NCI-H1092 treated with DMSO at 0.1 percent for 48 hours (cell line): ENCODE results near the gene MYL12A.
"Not testable (repeated sequence)": the region's sequence is repeated elsewhere in the genome, so short reads cannot be mapped to it uniquely, and the experiment has no call there.

Experiments
- DNase-seq: peaks from one replicate; lab custom pipeline; 2025; lab: John Stamatoyannopoulos, UW

The MYL12A gene

DNA sequence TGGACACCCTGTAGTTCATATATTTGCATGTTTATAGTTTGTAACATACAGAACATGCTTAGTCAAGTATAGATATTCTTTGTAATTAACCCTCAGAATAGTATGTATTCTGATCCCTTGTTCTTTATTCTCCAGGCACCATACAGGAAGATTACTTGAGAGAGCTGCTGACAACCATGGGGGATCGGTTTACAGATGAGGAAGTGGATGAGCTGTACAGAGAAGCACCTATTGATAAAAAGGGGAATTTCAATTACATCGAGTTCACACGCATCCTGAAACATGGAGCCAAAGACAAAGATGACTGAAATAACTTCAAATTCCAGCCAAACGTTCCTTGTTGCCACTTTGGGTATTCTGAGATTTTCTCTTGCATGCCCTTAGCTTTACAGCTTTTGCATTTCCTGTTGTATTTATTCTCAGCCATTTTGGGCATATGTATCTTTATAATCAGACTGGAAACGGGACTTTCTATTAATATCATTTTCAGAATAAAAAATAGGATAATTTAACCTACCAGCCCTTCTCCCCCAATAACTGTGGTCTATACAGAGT, 8.1 kb downstream of the MYL12A start:
- no peak for DNase-seq

DNA sequence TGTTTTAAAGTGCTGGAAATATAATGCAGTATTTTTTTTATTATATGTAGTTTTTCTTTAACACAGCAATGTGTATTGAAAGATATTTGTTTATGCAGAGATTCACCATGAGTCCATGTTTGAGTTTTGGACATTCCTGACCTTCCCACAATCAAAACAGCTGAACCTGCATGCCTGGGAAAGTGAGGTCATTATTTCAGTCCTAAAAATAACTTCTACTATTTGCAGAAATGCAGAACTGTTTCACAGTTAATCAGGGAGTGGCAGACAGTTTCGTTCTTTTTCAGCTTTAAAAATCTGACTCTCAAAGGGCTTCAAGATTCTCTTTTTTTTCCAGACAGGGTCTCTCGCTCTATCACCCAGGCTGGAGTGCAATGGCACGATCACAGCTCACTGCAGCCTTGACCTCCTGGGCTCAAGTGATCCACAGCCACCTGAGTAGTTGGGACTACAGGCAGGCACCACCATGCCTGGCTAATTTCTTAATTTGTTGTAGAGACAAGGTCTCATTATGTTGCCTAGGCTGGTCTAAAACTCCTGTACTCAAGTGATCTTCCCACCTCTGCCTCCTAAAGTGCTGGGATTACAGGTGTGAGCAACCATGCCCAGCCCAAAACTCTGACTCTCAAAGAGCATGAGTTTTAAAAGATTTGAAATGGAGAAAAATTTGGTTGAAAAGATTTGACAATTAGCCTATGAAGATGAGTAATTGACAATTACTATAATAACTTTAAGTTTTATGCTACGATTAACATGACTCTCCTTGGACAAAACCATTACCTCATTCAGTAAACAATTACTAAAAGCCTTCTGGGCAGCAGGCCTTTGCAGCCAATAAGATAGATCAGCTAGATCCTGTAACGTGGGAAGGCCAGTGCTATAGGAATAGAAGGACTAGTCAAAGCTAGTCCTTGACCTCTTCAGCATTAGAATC, 9.4 kb downstream of the MYL12A start:
- no peak for DNase-seq

DNA sequence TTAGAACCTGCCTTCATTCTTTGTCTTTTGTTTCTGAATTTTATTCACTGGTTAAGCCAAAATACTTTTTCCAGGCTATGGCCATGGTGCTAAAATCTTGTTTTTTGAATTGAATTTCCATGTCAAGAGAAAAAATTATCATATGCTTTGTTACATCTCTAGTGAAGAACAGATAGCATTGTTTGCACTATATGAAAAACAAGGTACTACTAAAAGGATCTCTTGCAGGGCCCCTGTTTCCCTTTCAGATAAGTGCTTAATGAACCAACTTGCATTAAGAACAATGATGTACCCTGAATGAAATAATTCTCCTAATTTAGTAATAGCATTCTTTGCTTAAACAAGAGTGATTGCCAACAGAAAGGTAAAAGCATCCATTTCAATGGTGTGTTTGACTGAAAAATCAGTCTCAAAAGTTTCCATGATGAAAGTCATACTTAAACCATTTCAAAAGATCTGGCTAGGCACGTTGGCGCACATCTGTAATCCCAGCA, 10.1 kb downstream of the MYL12A start:
- DNase-seq, result no peak

DNA sequence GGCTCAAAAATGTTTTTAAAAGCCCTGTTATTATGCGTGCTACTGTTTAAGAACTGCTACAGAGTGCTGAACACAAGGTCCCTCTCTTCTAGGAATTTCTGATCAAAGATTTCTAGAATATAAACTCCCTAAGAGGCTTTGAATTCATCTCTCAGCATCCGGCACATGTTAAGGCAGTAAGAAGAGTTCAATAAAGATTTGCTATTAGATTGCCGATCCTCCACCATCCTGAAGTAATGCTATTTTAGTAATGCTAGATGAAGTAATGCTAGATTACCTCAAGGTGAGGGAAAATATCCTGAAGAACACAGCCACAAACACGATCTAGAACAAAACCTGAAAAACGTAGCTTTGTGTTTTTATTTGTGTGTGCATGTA, 13.4 kb downstream of the MYL12A start:
- no peak for DNase-seq

DNA sequence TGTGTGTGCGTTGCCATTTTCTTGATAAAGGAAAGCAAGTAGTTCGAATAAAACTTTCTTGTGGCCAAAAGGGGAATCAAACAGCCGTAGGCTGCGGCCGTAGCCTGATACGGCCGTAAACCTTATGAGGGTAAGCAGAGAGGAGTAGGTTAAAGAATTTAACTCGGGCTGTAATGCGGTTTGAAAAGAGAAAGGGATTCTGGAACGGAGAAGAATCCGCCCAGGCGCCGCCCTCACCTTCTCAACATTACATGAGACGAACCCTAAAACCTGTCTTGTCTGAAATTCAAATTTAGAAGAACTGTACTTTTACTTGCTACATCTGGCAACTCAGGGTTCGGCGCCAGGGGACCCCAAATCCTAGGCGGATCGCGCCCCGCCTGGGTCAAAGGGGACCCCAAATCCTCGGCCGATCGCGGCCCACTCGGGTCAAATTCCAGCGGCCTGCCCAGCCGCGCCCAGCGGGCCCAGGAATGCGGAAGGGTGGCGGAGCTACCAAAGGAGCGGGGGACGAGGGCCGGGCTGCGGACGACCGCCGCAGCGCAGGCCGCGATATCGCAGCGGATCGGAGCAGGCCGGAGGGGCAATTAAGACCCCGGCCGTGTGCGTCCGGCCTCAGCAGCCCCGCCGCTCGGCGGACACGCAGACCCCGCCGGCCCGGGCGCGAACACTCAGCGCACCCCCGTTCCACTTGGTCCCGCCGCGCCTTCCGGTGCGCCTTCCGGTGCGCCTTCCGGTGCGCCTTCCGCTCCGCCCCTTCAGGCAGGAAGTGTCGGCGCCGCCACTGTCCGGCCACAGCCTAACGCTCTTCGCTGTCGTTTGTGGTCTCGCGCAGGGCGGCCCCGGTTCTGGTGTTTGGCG, 14.0 kb downstream of the MYL12A start, which contains the start of gene MYL12B:
Gene MYL12B, plus strand, starts transcription at position 761 of the 861 bp plus-strand sequence. CDS start 10,766 bp downstream, outside the sequence.
- DNase-seq, result peak; percentile 23

DNA sequence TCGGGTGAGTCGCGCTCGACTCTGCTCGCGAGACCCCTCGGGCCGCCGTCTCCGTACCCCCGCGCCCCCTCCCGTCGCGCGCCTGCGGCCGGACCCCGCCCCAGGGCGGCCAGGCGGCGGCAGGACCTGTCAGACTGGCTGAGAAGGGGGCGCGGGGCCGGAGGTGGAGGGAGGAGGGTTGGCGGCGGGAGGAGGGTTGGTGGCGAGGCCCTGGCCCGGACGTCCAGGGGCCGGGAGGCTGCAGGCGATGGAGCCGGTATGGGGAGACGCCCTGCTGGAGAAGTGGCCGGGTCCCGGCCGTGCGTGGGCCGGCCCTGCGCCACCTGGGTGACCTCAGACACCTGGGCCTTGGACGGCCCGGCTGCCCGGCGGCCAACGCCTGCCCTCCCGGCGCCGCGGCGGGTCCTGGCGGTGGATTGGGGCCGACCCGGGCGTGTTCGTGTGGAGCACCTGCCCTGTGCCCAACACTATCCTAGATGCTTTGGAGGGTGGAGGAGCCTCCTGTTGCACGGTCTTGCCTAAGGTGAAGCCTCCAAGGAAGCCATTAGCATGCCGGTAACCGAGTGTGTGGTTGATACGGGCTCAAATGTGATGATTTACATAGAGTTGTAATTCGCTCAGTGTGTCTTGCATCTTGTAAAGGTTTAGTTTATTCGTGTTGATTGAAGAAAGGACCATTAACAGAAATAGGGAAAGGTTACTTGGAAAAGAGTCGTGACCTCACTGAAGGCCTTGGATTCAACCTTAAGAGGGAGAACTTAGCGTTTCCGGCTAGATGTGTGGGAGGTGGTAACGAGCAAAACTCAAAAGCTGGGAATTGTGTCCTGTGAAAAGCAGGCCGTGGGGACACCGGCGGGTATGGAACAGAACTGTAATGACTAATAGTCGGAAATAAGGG, 14.9 kb downstream of the MYL12A start:
- no peak for DNase-seq

DNA sequence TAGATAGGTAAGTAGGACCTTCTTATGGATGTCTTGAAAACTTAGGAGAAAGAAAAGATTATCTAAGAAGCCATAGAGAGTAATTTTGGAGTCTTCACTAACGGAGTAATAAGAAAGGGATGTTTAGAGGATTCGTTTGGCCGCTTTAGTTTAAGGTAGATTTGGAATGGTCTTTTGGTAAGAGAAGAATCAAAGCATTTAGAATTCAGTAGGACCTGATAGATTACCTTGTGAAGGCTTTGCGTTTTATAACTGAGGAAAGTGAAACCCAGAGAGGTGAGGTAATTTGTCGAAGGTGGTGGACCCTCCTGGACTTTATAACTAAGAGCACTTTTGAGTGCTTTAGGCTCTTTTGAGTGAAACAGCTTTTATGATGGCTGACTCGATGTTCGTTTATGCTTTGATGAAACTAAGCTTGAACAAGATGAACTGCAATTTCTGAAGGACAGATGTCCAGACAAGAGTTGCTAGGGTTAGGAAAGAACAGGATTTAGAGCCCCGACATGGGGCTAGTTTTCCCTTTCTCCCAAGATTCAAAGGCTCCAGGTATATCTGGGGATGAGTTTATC, 15.6 kb downstream of the MYL12A start:
- DNase-seq, result no peak

DNA sequence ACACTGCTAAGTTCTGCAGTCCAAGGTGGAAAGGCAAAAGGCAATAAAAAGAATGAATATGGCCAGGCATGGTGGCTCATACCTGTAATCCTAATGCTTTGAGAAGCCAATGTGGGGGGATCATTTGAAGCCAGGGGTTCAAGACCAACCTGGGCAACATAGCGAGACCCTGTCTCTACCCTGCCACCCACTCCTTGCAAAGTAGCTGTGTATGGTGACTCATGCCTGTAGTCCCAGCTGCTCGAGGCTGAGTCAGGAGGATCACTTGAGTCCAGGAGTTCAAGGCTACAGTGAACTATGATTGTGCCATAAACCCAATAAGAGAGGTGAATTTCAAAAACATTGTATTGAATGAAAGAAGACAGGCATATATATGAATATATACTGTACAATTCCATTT, 16.8 kb downstream of the MYL12A start:
- DNase-seq, result no peak

DNA sequence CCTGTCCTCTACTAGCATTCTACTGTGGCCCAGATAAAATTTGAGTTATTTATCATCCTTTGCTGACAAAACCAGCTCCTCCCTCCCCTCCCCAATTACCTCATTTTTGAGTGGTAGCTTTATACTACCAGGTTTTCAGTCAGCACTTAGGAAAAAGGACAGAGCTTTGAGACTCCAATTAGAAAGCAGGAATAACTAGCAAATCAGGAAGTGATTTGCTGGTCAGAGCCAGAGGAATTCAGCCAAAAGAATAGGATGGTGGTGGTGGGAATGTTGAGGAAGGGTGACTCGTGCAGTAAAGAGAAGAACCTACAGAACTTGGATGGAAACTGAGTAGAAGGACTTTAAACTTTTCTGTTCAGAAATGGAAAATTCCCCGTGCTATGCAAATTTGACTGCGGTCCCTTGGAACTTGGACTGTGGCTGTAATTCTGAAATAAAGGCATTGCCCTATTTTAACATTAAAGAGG, 18.0 kb downstream of the MYL12A start:
- DNase-seq, result no peak

DNA sequence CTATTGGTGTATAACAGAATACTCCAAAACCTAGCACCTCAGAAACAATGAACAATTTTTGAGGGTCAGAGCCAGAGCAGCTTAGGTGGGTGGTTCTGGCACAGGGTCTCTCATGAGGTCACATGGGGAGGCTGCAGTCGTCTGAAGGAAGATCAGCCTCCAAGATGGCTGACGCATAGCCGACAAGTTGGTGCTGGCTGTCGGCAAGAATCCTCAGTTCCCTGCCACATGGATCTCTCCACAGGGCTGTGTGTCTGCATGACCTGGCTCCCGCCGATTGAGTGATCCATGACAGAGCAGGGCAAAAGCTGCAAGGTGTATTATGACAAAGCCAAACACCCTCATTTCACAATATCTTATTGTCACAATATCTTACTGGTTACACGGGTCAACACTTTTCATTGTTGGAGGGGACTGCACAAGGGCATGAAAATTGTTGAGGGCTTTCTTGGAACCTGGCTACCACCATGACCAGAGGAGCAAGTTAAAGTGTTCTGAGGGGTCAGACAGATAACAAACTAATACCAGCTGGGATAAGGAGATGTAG, 18.5 kb downstream of the MYL12A start:
- no peak for DNase-seq

DNA sequence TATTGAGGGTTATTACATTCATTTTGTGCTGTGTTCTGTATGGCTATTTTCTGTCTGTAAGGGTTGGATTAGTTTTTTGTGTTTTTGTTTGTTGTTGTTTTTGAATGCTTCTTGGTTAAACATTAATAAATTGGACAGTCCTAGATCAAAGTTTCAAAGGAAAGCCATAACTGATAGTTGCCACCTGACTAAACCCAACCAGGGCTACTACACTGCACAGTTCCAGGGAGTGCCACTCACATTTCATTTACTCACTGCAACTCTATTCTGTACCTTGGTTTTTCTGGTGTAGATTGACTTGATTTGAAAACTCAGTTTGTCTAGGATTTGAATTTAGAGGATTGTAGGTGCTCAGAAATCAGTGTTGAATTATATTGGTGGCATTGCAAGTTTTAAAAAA, 20.7 kb downstream of the MYL12A start:
- no peak for DNase-seq

DNA sequence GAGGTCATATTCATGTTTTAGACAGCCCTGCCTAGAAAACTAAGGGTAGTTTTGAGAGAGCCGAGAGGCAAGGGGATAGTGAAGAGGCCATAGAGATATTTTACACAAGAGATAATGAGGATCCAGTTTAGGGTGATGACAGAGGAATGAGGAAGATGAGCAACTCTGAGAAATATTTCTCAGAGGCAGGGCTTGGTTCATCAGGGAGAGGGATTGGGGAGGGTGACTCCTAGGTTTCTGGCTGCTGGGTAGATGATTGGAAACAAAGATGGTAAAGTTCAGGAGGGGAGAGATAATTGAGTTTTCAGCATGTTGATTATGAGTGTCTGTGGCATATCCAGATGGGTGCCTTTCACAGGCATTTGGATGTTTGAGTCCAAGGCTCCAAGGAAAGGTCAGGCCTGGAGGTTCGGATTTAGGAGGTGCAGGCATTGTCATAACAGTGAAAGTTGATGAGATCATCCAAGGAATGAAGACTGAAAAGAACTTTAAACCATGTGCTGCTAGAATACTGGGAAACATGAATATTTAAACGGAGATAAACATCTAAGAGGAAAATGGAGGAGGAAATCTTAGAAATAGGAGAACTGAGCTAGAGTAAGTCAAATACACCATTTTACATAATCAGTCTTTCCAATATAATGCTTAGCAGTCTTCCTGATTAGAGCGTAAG, 21.8 kb downstream of the MYL12A start:
- DNase-seq, result no peak

DNA sequence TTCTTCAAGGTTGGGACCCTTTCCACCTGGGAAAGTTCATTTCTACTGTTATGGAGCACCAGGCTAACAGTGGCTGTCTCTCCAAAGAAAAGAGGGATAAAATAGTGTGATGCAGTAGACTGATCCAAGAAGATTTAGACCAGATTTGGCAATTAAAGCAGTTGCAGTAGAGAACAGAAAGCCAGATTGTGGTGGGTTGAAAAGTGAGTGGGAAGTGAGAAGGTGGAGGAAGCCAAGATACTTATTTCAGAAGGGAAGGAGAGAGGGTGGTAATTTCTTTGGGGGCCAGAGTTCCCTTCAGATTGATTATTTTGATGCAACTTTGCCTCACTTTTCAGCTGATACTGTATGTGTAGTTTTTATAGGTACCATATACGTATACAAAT, 22.3 kb downstream of the MYL12A start:
- no peak for DNase-seq

DNA sequence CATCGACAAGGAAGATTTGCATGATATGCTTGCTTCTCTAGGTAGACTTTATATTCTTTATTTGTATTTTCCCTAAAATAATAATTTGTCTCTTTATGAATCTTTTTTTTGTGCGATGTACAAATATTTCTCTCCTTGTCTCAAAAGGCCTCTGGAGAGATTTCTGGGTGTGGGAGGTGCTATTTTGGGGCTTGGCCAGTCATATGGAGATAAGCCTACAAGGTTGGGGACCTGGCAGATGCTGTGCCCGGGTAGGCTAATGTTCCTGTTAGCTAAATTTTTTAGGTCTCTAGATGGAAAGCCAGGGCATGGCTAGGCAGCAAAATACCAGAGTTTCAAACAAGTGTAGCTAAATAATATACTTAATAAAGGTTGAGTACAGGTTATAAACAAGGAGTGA, 25.4 kb downstream of the MYL12A start:
- DNase-seq, result no peak

DNA sequence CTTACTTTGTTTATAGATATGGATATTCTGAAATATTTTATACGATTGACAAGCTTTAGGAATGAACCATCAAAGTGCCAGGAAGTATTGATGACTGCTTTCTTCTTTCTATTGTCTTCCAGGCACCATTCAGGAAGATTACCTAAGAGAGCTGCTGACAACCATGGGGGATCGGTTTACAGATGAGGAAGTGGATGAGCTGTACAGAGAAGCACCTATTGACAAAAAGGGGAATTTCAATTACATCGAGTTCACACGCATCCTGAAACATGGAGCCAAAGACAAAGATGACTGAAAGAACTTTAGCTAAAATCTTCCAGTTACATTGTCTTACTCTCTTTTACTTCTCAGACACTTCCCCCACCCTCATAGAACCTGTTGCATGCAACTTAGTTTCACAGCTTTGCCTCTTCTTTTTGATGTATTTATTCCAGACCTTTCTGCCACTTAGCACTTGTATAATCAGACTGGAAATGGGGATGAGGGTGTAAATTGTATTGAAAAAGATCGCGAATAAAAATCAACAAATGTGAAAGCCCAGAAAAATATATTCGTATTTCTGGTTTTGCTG, 30.1 kb downstream of the MYL12A start:
- not testable (repeated sequence) for DNase-seq

DNA sequence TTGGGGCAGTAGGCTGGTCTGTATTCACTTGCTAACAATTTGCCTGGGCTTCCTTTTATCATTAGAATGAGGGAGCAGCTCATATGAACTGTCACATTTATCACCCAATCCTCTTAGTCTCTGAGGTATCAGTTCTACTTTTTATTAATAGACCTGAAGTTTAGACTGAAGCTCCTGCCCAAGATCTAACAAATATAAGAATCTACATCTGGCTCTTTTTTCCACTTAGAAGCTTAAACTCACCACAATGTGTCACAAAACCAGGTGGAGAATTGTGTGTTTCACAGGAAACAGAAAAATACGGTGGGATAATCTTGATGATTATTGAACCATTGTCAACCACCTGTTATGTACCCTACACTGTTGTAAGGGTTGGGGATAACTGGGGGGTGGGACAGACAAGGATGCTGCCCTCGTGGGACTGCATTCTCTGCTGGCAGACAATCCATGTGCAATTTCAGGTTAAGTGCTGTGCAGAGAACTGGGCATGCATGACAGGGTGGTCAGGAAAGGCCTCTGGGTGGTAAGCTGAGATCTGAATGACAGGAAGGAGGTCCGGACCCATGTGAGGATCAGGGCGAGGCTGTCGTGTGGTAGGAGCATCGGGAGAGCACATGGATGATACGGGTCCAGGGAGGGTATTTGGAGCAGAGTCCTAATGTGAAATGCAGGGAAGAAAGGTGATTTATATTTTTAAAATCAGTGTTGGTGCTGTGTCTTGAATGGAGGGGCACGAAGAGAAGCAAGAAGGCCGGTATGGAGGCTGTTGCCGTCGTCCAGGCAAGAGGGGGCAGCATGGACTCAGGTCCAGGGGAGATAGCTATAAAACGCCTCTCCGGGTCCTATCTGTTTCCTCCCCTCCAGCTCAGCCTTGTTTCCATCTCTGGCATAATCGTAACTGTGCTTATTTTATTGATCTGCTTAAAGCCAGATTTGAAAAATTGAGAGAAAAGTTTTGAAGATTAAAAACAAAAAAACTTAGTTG, 31.9 kb downstream of the MYL12A start:
- DNase-seq, result no peak

DNA sequence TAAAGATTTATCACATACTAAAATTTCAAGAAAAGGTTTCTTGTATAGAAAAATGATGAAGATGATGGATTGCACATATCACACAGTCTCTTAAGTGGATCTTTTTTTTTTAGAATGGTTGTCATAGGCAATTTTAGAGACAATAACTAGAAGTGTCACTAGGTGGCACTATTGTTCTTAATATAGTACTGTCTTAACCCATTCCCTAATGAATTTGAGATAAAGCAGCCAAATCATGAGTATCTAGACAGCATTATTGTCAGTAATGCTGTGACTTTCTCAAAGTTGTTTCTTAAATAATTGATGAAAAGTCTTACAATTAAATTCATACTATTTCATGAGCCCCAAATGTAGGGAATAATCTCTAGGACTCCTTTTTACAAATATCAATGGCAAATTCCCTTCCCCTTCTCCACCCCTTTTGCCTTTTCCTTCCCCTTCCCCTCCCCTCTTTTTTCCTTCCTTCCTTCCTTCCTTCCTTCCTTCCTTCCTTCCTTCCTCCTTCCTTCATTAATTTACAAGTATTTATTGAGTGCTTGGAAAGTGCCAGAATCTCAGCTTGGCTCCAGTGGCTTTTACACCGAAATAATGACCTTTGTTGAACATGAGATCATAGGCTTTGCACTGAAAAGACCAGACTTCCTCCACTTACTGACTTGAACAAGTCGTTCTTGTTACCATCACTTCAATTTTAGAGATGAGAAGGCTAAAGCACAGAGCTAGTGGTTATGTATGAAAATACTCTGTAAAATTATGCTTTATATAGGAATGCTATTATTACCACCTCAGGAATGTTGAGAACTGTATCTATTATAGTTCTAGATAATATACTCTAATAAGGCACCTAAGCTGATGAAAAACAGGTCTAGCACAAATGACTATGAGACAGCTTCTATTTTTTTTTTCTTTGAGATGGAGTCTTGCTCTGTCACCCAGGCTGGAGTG, 34.1 kb downstream of the MYL12A start:
- DNase-seq, result peak; percentile 67
